ENCODE measurements around the gene DNMT3A. TPM values are rescaled to one million over a fixed set of nuclear protein-coding genes. Genes with fewer than 3 reads are reported as not detected.

DNMT3A gene
- total RNA-seq, 1 experiment from 2014 or later: 35.7 TPM

- no peaks in the 10 kb centered on the region for H3K9me3 Mint-ChIP-seq (ENCODE audit: low read depth, unreplicated experiment)
- H3K36me3 Mint-ChIP-seq (ENCODE audit: insufficient read depth, unreplicated experiment): peaks cover 44% of the 10 kb centered on the region
- no peak for TF ChIP-seq CTCF (IDR thresholded peaks at IDR 0.05; ENCODE audit: unreplicated experiment)
- intact Hi-C loops (cut with micrococcal nuclease; ENCODE audit: unreplicated experiment): no loop called here
- no peak overlapping the region for H3K4me3 Mint-ChIP-seq (ENCODE audit: low read depth, unreplicated experiment)
- no peaks in the 10 kb centered on the region for H3K4me1 Mint-ChIP-seq (ENCODE audit: low read depth, unreplicated experiment)
- H3K27me3 Mint-ChIP-seq (ENCODE audit: unreplicated experiment): no peaks in the 10 kb centered on the region
- H3K27ac Mint-ChIP-seq (ENCODE audit: unreplicated experiment): no peak overlapping the region
- CTCF ChIA-PET: no interaction called here
- BruUV-seq (replicated peaks): no TSS peak
- DNase-seq: no peak
Measured at GRCh38 chr2:25238920-25239319, 102.8 kb downstream of the DNMT3A start.

DNA sequence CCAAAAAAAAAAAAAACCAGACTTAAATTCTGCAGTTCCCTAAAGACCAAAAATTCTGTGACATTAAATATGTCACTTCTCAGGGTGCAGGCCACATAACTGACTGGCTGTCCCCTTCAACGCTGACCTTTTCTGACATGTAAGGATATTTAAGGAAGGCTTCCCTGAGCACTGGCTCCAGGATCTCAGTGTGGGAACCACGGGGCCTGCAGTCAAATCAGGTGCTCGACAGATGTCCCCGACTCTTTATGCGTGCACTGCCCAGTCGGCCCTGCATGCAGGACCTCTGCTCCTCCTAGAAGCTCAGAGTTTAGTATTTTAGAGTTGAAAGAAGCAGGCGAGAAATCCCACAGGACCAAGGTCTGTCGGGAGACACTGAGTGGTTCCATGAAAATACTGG lies 104.0 kb downstream of the DNMT3A start:
- Mint-ChIP-seq H3K27me3 (ENCODE audit: unreplicated experiment) (no peaks in the 10 kb centered on the region), H3K4me3 (ENCODE audit: low read depth, unreplicated experiment) (no peak overlapping the region), H3K27ac (ENCODE audit: unreplicated experiment) (no peak overlapping the region), H3K4me1 (ENCODE audit: low read depth, unreplicated experiment) (no peaks in the 10 kb centered on the region), H3K9me3 (ENCODE audit: low read depth, unreplicated experiment) (no peaks in the 10 kb centered on the region), H3K36me3 (ENCODE audit: insufficient read depth, unreplicated experiment) (peaks cover 46% of the 10 kb centered on the region)
- intact Hi-C loops (cut with micrococcal nuclease; ENCODE audit: unreplicated experiment): no loop called here
- no peak for TF ChIP-seq CTCF (IDR thresholded peaks at IDR 0.05; ENCODE audit: unreplicated experiment)
- DNase-seq: no peak
- CTCF ChIA-PET: no interaction called here
- BruUV-seq (replicated peaks): no TSS peak

DNA sequence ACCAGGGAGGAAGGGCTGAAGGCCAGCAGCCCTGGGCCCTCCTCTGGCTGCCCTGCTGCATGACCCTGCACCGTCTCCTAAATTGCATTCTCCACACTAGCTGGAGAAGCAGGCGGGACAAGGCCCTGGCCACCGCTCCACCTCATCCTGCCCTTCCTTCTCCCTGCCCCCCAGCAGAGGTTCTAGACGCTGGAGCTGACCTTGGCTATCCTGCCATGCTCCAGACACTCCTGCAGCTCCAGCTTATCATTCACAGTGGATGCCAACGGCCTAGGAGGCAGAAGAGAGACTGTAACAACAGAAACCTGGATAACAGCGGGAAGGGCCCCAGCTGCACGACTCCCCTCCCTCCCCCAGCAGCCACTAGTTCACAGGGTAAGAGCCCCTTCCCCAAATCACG lies 105.0 kb downstream of the DNMT3A start:
- CTCF ChIA-PET: interaction anchor here (0.7 kb wide), 1 partner anchor 76 kb away, joined by 3 read pairs; no protein-coding TSS in a partner anchor
- BruUV-seq (replicated peaks): no TSS peak
- no peak for TF ChIP-seq CTCF (IDR thresholded peaks at IDR 0.05; ENCODE audit: unreplicated experiment)
- no peak overlapping the region for H3K27ac Mint-ChIP-seq (ENCODE audit: unreplicated experiment)
- no peaks in the 10 kb centered on the region for H3K27me3 Mint-ChIP-seq (ENCODE audit: unreplicated experiment)
- peaks cover 45% of the 10 kb centered on the region for H3K36me3 Mint-ChIP-seq (ENCODE audit: insufficient read depth, unreplicated experiment)
- no peaks in the 10 kb centered on the region for H3K9me3 Mint-ChIP-seq (ENCODE audit: low read depth, unreplicated experiment)
- no peaks in the 10 kb centered on the region for H3K4me1 Mint-ChIP-seq (ENCODE audit: low read depth, unreplicated experiment)
- H3K4me3 Mint-ChIP-seq (ENCODE audit: low read depth, unreplicated experiment): no peak overlapping the region
- intact Hi-C loops (cut with micrococcal nuclease; ENCODE audit: unreplicated experiment): no loop called here
- no peak for DNase-seq

- no peak for TF ChIP-seq CTCF (IDR thresholded peaks at IDR 0.05; ENCODE audit: unreplicated experiment)
- H3K9me3 Mint-ChIP-seq (ENCODE audit: low read depth, unreplicated experiment): no peaks in the 10 kb centered on the region
- no peaks in the 10 kb centered on the region for H3K27me3 Mint-ChIP-seq (ENCODE audit: unreplicated experiment)
- H3K4me1 Mint-ChIP-seq (ENCODE audit: low read depth, unreplicated experiment): no peaks in the 10 kb centered on the region
- H3K4me3 Mint-ChIP-seq (ENCODE audit: low read depth, unreplicated experiment): no peak overlapping the region
- H3K27ac Mint-ChIP-seq (ENCODE audit: unreplicated experiment): no peak overlapping the region
- CTCF ChIA-PET: interaction anchor here (0.6 kb wide), 1 partner anchor 17 kb away, joined by 7 read pairs; no protein-coding TSS in a partner anchor
- no peak for DNase-seq
- no TSS peak for BruUV-seq (replicated peaks)
- intact Hi-C loops (cut with micrococcal nuclease; ENCODE audit: unreplicated experiment): no loop called here
- peaks cover 45% of the 10 kb centered on the region for H3K36me3 Mint-ChIP-seq (ENCODE audit: insufficient read depth, unreplicated experiment)
Measured at GRCh38 chr2:25234738-25235137, 107.0 kb downstream of the DNMT3A start.

Measured in Calu3 (cell line).